Upper lobe of right lung (tissue), 1 donor: ENCODE measurements around the gene CCDC86. TPM values are rescaled to one million over a fixed set of nuclear protein-coding genes. Genes with fewer than 3 reads are reported as not detected.

Experiments
- ATAC-seq: fragments of 200-7000 bp; cut with Tn5 transposase; one replicate; pipeline ENCODE4 v1.9.1; 2020; ENCODE audit warnings: mild to moderate bottlenecking, moderate library complexity
- DNase-seq: peaks from one replicate; pipeline ENCODE4 v3.0.0-alpha.2; 2020
- H3K27ac ChIP-seq: fragments of 200-600 bp; one replicate; pipeline ENCODE4 v1.8.0; 2022
- H3K27me3 ChIP-seq: fragments of 200-600 bp; one replicate; pipeline ENCODE4 v1.8.0; 2022; ENCODE audit warnings: mild to moderate bottlenecking
- H3K36me3 ChIP-seq: fragments of 200-600 bp; one replicate; pipeline ENCODE4 v1.8.0; 2022
- H3K4me1 ChIP-seq: fragments of 200-600 bp; one replicate; pipeline ENCODE4 v1.8.0; 2022
- H3K4me3 ChIP-seq: fragments of 200-600 bp; one replicate; pipeline ENCODE4 v1.8.0; 2022; ENCODE audit warnings: mild to moderate bottlenecking
- H3K9me3 ChIP-seq: fragments of 200-600 bp; one replicate; pipeline ENCODE4 v1.8.0; 2022
- CTCF ChIP-seq: fragments of 200-600 bp; IDR thresholded peaks from one replicate; pipeline ENCODE4 v1.8.0; 2022; ENCODE audit warnings: antibody characterized with exemption
- intact Hi-C: fragments of 100-400 bp; cut with DNase I; formaldehyde crosslinking; loops from one replicate; pipeline ENCODE4 v1.11.0; 2022
- total RNA-seq: library from RNA; stranded (reverse); fragmentation: NEBNext Ultra II Directional; extraction: Animal tissue kit (Norgen Biotek cat#: 25700); gene quantifications from one replicate; pipeline ENCODE4 v1.2.1, GENCODE V29; 2021
- donor health status: DM: no; HTN: yes; CAD: no; lungs with severe emphysema.

CCDC86 gene
- total RNA-seq, 1 donor from 2014 or later: 16.6 TPM

GRCh38 chr11:60871378-60872061 lies 29.6 kb downstream of the CCDC86 start:
- peak; percentile 64 for DNase-seq
- intact Hi-C loops: no loop called here
- no peak overlapping the region for H3K4me3 ChIP-seq
- H3K4me1 ChIP-seq: peaks cover 20% of the 10 kb centered on the region
- ATAC-seq: peak; percentile 11
- H3K27me3 ChIP-seq: no peaks in the 10 kb centered on the region
- H3K27ac ChIP-seq: no peak overlapping the region
- TF ChIP-seq CTCF: peak; percentile 9
- H3K9me3 ChIP-seq: no peaks in the 10 kb centered on the region
- no peaks in the 10 kb centered on the region for H3K36me3 ChIP-seq

- H3K27me3 ChIP-seq: no peaks in the 10 kb centered on the region
- H3K36me3 ChIP-seq: no peaks in the 10 kb centered on the region
- TF ChIP-seq CTCF: no peak
- H3K9me3 ChIP-seq: no peaks in the 10 kb centered on the region
- H3K27ac ChIP-seq: no peak overlapping the region
- peak; percentile 48 for DNase-seq
- intact Hi-C loops: no loop called here
- H3K4me1 ChIP-seq: peaks cover 20% of the 10 kb centered on the region
- peak; percentile 51 for ATAC-seq
- no peak overlapping the region for H3K4me3 ChIP-seq
Observed at GRCh38 chr11:60872124-60872960, 30.4 kb downstream of the CCDC86 start.

GRCh38 chr11:60872961-60873524 lies 31.1 kb downstream of the CCDC86 start:
- intact Hi-C loops: no loop called here
- ATAC-seq: peak; percentile 6
- Histone ChIP-seq H3K36me3 (no peaks in the 10 kb centered on the region), H3K4me3 (no peak overlapping the region), H3K9me3 (no peaks in the 10 kb centered on the region), H3K4me1 (peaks cover 20% of the 10 kb centered on the region), H3K27ac (no peak overlapping the region), H3K27me3 (no peaks in the 10 kb centered on the region)
- no peak for TF ChIP-seq CTCF
- peak; percentile 49 for DNase-seq

- H3K4me1 ChIP-seq: peaks cover 20% of the 10 kb centered on the region
- TF ChIP-seq CTCF: no peak
Observed at GRCh38 chr11:60873533-60873932, 31.6 kb downstream of the CCDC86 start.

GRCh38 chr11:60874421-60875365 lies 32.8 kb downstream of the CCDC86 start:
- no peak overlapping the region for H3K27ac ChIP-seq
- H3K4me1 ChIP-seq: peaks cover 20% of the 10 kb centered on the region
- intact Hi-C loops: no loop called here
- no peaks in the 10 kb centered on the region for H3K36me3 ChIP-seq
- TF ChIP-seq CTCF: no peak
- no peaks in the 10 kb centered on the region for H3K9me3 ChIP-seq
- H3K4me3 ChIP-seq: no peak overlapping the region
- no peak for ATAC-seq
- peak; percentile 55 for DNase-seq
- no peaks in the 10 kb centered on the region for H3K27me3 ChIP-seq

More at GRCh38 chr11:60873533-60873932, 31.6 kb downstream of the CCDC86 start:
- DNase-seq: peak; percentile 44
- no peaks in the 10 kb centered on the region for H3K36me3 ChIP-seq
- no peaks in the 10 kb centered on the region for H3K9me3 ChIP-seq
- no peak overlapping the region for H3K4me3 ChIP-seq
- H3K27ac ChIP-seq: no peak overlapping the region
- no peaks in the 10 kb centered on the region for H3K27me3 ChIP-seq
- no peak for ATAC-seq
- intact Hi-C loops: no loop called here
